Testis (tissue), 2 donors: ENCODE data around the gene DPF1.

Source experiments
- POLR2A ChIP-seq: fragments of 450-650 bp; IDR thresholded peaks from one replicate; pipeline ENCODE4 v1.6.1; 2017; ENCODE audit warnings: antibody characterized with exemption, mild to moderate bottlenecking, moderate library complexity
- TF ChIP-seq, protein P1 (sequence below), 3 experiments: fragments of 450-650 bp in 2 of 3; fragments of 200-600 bp in 1 of 3; sonication (generic) in 1 of 3; IDR thresholded peaks; one replicate each; pipeline ENCODE4 v1.5.1; 2016 to 2019; ENCODE audit warnings: antibody characterized with exemption in 3 of 3, mild to moderate bottlenecking in 2 of 3, moderate library complexity in 1 of 3

DNA sequence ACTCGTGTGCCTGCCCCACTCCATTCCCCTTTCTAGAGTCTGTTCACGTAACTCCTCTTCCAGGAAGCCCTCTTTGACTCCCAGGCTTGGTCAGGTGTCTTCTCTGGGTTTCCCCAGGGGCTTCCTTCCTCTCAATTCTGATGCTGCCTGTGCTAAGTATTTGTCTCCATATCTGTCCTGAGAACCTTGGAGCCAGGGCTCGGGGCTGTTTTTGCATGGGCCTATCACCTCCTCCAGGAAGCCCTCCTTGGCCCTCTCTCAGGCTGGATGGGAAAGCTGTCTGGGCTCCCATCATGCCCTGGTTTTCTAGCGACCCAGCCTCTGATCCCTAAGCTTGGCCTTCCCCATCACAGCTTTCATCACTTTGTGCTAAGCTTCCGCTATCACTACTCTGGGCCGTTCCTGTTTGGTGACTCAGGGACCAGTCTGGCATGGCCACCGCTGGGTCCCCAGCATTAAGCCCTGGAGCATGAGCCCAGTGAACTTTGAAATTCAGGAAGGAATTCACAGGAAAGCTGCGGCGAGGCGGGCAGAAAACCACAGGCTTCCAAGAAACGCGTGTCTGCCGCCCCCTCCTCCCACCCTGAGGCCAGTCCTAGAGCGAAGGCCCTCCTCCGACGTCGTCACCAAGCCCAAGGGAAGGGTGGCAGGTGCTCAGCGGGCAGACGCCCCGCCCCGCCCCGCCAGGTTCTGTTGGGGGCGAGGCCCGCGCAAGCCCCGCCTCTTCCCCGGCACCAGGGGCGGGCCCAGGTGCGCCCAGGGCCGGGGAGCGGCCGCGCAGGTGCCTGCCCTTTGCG is 39.9 kb upstream of the DPF1 start:
- TF ChIP-seq, protein P1, sequence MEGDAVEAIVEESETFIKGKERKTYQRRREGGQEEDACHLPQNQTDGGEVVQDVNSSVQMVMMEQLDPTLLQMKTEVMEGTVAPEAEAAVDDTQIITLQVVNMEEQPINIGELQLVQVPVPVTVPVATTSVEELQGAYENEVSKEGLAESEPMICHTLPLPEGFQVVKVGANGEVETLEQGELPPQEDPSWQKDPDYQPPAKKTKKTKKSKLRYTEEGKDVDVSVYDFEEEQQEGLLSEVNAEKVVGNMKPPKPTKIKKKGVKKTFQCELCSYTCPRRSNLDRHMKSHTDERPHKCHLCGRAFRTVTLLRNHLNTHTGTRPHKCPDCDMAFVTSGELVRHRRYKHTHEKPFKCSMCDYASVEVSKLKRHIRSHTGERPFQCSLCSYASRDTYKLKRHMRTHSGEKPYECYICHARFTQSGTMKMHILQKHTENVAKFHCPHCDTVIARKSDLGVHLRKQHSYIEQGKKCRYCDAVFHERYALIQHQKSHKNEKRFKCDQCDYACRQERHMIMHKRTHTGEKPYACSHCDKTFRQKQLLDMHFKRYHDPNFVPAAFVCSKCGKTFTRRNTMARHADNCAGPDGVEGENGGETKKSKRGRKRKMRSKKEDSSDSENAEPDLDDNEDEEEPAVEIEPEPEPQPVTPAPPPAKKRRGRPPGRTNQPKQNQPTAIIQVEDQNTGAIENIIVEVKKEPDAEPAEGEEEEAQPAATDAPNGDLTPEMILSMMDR (IDR thresholded peaks at IDR 0.05), result no peak
- TF ChIP-seq POLR2A, result no peak
